KMS-11 (cell line): ENCODE measurements around the gene MEGF11.

Source experiments
- H2AFZ ChIP-seq: fragments of 200-600 bp; sonication (generic); 2 replicates; pipeline ENCODE4 v1.6.1; 2016; ENCODE audit warnings: antibody characterized with exemption, mixed run types, low read depth
- H3K27ac ChIP-seq: fragments of 200-600 bp; sonication (generic); 2 replicates; pipeline ENCODE4 v1.6.1; 2016; ENCODE audit warnings: mild to moderate bottlenecking, mixed run types
- H3K27me3 ChIP-seq: fragments of 200-600 bp; sonication (generic); 2 replicates; pipeline ENCODE4 v1.6.1; 2017; ENCODE audit warnings: mild to moderate bottlenecking, low read depth, mixed run types, moderate library complexity; ENCODE audit not compliant: insufficient read depth
- H3K36me3 ChIP-seq: fragments of 200-600 bp; sonication (generic); 2 replicates; pipeline ENCODE4 v1.6.1; 2017; ENCODE audit warnings: mild to moderate bottlenecking, mixed run types; ENCODE audit not compliant: insufficient read depth
- H3K4me1 ChIP-seq: fragments of 200-600 bp; sonication (generic); 2 replicates; pipeline ENCODE4 v1.6.1; 2016; ENCODE audit warnings: mild to moderate bottlenecking, low read depth, mixed run types; ENCODE audit not compliant: poor library complexity, severe bottlenecking
- H3K4me2 ChIP-seq: fragments of 200-600 bp; sonication (generic); 2 replicates; pipeline ENCODE4 v1.7.0; 2016; ENCODE audit warnings: mild to moderate bottlenecking, mixed run types
- H3K4me3 ChIP-seq: fragments of 200-600 bp; sonication (generic); IDR thresholded peaks from 2 replicates; pipeline ENCODE4 v1.6.1; 2017; ENCODE audit warnings: low read depth, low read length, mixed read lengths; ENCODE audit not compliant: insufficient read depth
- H3K79me2 ChIP-seq: fragments of 200-600 bp; sonication (generic); 2 replicates; pipeline ENCODE4 v1.6.1; 2016; ENCODE audit warnings: low read depth, mixed run types; ENCODE audit not compliant: insufficient read depth
- H3K9ac ChIP-seq: fragments of 200-600 bp; sonication (generic); 2 replicates; pipeline ENCODE4 v1.6.1; 2016; ENCODE audit warnings: mild to moderate bottlenecking, mixed run types
- H4K20me1 ChIP-seq: fragments of 200-600 bp; sonication (generic); 2 replicates; pipeline ENCODE4 v1.6.1; 2016; ENCODE audit warnings: mild to moderate bottlenecking, mixed run types; ENCODE audit not compliant: insufficient read depth
- CTCF ChIP-seq: fragments of 200-600 bp; sonication (generic); conservative IDR thresholded peaks from 2 replicates; pipeline ENCODE4 v1.6.1; 2017; ENCODE audit warnings: low read depth, mild to moderate bottlenecking, antibody characterized with exemption, low read length, moderate library complexity, mixed read lengths

MEGF11 gene

GRCh38 chr15:65936282-65936681, 317.3 kb downstream of the MEGF11 start:
- Histone ChIP-seq H2AFZ (no peak overlapping the region), H3K4me2 (no peak overlapping the region), H3K79me2 (no peaks in the 10 kb centered on the region), H3K4me3 (no peak overlapping the region), H3K27ac (no peak overlapping the region), H4K20me1 (no peaks in the 10 kb centered on the region), H3K36me3 (no peaks in the 10 kb centered on the region), H3K4me1 (no peaks in the 10 kb centered on the region), H3K9ac (no peak overlapping the region), H3K27me3 (no peaks in the 10 kb centered on the region)
- no peak for TF ChIP-seq CTCF

GRCh38 chr15:65935391-65935790, 318.2 kb downstream of the MEGF11 start:
- no peak overlapping the region for H3K27ac ChIP-seq
- H3K79me2 ChIP-seq, result no peaks in the 10 kb centered on the region
- no peaks in the 10 kb centered on the region for H3K4me1 ChIP-seq
- H3K4me3 ChIP-seq, result no peak overlapping the region
- H2AFZ ChIP-seq, result no peak overlapping the region
- H3K27me3 ChIP-seq, result no peaks in the 10 kb centered on the region
- H3K4me2 ChIP-seq, result no peak overlapping the region
- H4K20me1 ChIP-seq, result no peaks in the 10 kb centered on the region
- no peak overlapping the region for H3K9ac ChIP-seq
- H3K36me3 ChIP-seq, result no peaks in the 10 kb centered on the region
- no peak for TF ChIP-seq CTCF

- H3K4me3 ChIP-seq, result no peak overlapping the region
- no peaks in the 10 kb centered on the region for H4K20me1 ChIP-seq
- no peaks in the 10 kb centered on the region for H3K36me3 ChIP-seq
- no peak overlapping the region for H3K27ac ChIP-seq
- no peaks in the 10 kb centered on the region for H3K79me2 ChIP-seq
- no peak for TF ChIP-seq CTCF
- no peak overlapping the region for H3K4me2 ChIP-seq
- no peak overlapping the region for H2AFZ ChIP-seq
- no peaks in the 10 kb centered on the region for H3K4me1 ChIP-seq
- H3K9ac ChIP-seq, result no peak overlapping the region
- no peaks in the 10 kb centered on the region for H3K27me3 ChIP-seq
Observed at GRCh38 chr15:65931221-65931620, 322.3 kb downstream of the MEGF11 start.

- Histone ChIP-seq H3K4me3 (no peak overlapping the region), H2AFZ (no peak overlapping the region), H3K36me3 (no peaks in the 10 kb centered on the region), H3K27me3 (no peaks in the 10 kb centered on the region), H3K9ac (no peak overlapping the region), H4K20me1 (no peaks in the 10 kb centered on the region), H3K4me2 (no peak overlapping the region), H3K27ac (no peak overlapping the region), H3K79me2 (no peaks in the 10 kb centered on the region), H3K4me1 (no peaks in the 10 kb centered on the region)
- TF ChIP-seq CTCF, result no peak
Observed at GRCh38 chr15:65930134-65930533, 323.4 kb downstream of the MEGF11 start.

GRCh38 chr15:65929573-65929972, 324.0 kb downstream of the MEGF11 start:
- no peaks in the 10 kb centered on the region for H3K27me3 ChIP-seq
- TF ChIP-seq CTCF, result no peak
- H3K36me3 ChIP-seq, result no peaks in the 10 kb centered on the region

More at GRCh38 chr15:65929573-65929972, 324.0 kb downstream of the MEGF11 start:
- Histone ChIP-seq H3K4me3 (no peak overlapping the region), H3K4me1 (no peaks in the 10 kb centered on the region), H4K20me1 (no peaks in the 10 kb centered on the region), H3K27ac (no peak overlapping the region), H3K79me2 (no peaks in the 10 kb centered on the region), H2AFZ (no peak overlapping the region), H3K9ac (no peak overlapping the region), H3K4me2 (no peak overlapping the region)
